KOPT-K1 (cell line): ENCODE measurements around the gene PIGA.
"Not testable (repeated sequence)": the region's sequence is repeated elsewhere in the genome, so short reads cannot be mapped to it uniquely, and the experiment has no call there.

ENCODE experiments used
- H3K27ac ChIP-seq: fragments of 200-600 bp; sonication (generic); 2 replicates; pipeline ENCODE4 v1.5.1; 2016; ENCODE audit warnings: antibody characterized with exemption, mild to moderate bottlenecking, low read depth, low read length; ENCODE audit not compliant: poor library complexity, severe bottlenecking
- H3K36me3 ChIP-seq: fragments of 200-600 bp; sonication (generic); 2 replicates; pipeline ENCODE4 v1.5.1; 2017; ENCODE audit warnings: antibody characterized with exemption, mild to moderate bottlenecking, low read length, moderate library complexity; ENCODE audit not compliant: insufficient read depth
- H3K9me3 ChIP-seq: fragments of 200-600 bp; sonication (generic); 2 replicates; pipeline ENCODE4 v1.5.1; 2017; ENCODE audit warnings: antibody characterized with exemption, low read length, mild to moderate bottlenecking; ENCODE audit not compliant: insufficient read depth, poor library complexity, severe bottlenecking

PIGA gene

DNA sequence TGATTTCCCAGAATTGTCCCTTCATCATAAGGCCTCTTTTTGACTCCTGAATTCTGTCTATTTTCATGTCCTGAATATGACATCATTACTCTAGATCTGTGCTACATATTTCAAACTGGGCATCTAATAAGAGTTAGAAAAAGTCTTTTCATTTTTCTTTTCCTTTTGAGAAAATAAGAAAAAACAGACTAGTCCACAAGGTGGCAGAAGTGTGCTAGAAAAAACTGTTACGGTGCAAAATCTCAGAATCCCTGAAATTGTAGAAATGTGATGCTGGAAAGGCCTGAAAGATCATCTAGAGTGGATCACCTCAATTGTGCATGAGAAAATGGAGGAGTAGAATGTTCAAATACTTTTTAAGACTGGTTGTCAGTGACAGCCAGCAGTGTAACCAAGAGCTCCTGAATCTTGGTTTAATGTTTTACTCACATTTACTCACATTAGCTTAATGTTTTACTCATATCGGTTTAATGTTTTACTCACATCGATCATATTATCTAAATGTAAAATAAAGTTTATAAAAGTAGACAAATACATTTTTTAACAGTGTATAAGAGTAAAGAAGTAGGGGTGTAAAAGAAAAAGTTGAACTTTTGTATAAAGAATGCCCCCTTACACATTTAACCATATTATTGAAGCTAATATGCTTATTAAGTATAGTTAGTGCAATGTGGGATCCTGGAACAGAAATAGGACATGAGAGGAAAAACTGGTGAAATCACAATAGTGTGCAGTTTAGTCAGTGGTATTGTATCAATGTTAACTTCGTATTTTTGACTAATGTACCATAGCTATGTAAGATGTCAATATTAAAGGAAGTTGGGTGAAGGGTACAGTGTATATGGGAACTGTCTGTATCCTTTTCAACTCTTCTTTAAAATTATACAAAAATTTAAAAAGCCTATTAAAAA lies 35.1 kb downstream of the PIGA start:
- H3K27ac ChIP-seq: no peak overlapping the region

DNA sequence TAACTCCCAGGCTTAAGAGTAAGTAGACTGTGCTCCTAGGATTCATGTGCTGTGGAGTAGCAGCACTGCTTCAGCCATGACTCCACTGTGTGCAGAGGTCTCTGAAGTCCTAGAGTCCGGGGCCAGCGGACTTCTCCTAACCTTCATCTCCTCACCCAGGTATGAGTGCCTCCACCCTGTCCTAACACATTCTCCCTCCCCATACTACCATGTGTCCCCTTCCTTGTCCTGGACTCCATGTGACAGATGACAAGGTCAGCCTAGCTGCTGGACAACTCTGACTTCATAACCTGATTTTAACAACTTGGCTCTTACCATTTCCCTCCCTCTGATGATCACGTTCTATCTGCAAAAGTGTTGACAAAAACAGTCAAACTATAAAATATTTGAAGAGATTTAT lies 36.5 kb downstream of the PIGA start:
- H3K9me3 ChIP-seq: no peaks in the 10 kb centered on the region
- H3K27ac ChIP-seq: no peak overlapping the region
- no peaks in the 10 kb centered on the region for H3K36me3 ChIP-seq

More for the DNA sequence above, 35.1 kb downstream of the PIGA start:
- Histone ChIP-seq H3K36me3 (no peaks in the 10 kb centered on the region), H3K9me3 (no peaks in the 10 kb centered on the region)

DNA sequence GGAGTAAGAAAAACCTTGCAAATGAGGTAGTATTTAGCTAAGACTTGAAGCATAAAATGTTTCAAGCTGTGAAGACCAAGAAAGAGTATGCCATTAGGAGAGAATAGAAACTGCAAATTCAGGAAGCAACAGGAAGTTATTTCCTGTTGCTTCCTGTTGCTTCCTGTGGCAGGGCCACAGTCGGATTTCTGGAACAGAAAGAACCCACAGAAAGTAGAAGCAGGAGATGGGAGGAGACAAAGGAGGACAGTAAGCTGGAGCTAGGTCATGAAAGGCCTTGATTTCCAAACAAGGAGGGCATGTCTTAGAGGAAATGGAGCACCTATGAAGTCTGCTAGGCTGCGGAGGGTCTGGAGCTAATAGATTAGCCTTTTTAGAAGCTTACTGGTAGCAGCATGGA lies 37.1 kb downstream of the PIGA start:
- H3K9me3 ChIP-seq: no peaks in the 10 kb centered on the region
- no peak overlapping the region for H3K27ac ChIP-seq
- no peaks in the 10 kb centered on the region for H3K36me3 ChIP-seq

DNA sequence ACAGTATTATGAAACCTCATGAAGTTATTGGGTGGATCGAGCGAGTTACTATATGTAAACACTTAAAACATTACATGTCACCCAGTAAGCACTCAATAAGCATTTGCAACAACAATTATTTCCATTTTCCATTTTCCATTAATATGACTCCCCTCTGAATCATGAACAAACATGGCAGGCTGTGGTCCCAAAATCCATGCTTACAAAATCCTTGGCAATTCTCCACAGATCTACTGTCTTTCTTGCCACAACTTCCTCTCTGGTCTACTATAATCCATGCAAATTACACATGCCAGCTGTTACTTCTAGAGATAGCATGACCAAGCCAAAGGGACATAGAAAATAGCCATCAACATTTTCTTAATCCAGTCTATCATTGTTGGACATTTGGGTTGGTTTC lies 41.9 kb downstream of the PIGA start:
- H3K36me3 ChIP-seq: no peaks in the 10 kb centered on the region
- H3K9me3 ChIP-seq: no peaks in the 10 kb centered on the region
- no peak overlapping the region for H3K27ac ChIP-seq

DNA sequence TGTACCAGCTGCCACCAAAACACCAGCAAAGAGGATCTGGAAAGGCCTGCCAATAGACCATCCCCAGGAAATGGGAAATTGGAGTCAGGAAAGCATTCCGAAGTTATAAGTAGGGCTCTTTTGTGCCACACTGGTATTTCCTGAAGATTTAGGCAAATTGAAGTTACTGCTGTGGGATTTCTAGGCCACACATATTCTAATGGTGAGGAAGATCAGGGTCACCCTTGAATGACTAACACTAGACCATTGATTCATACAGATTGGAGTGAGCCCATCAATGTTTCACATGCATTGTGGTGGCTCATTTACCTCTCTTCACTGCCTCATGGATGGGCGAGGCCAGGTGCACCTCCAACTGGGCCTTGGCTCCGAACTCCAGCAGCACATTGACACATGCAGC lies 42.5 kb downstream of the PIGA start:
- Histone ChIP-seq H3K27ac (no peak overlapping the region), H3K36me3 (no peaks in the 10 kb centered on the region), H3K9me3 (no peaks in the 10 kb centered on the region)

DNA sequence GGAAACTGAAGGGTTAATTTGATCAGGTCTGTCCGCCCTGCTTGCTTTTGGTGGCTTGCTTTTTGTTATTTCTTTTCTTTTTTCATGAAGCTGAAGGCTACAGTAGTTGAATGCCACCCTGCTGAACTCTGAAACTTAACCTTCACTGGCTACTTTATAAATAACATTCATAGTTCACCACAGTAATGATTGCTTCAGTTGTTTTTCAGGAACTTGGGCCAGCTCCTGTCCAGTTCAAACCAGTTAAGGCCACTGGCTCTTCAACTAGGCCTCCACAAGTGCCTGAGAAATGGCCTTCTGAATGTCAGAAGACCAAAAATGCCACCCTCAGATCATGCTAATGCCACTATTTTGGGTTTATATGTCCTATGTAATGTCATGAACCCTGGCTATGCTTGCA lies 57.7 kb downstream of the PIGA start:
- H3K36me3 ChIP-seq: no peaks in the 10 kb centered on the region
- no peak overlapping the region for H3K27ac ChIP-seq
- no peaks in the 10 kb centered on the region for H3K9me3 ChIP-seq

DNA sequence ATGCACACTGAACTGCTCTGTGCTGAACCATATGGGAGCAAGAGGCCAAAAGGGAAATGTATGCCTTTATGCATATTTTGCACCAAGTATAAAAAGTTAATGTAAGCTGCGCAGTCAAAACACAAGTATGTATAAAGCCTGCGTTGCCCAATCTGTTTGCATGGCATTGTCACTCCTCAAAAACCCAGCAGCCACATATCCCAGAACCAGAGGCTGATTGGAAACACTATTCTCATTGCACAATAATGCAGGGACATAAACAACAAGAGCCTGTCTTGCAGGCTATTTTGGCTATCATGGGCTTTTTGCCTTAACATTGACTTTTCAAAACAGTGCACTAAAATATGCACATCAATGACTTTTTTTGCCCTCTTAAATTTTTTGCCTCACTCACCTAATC lies 60.4 kb downstream of the PIGA start:
- Histone ChIP-seq H3K27ac (no peak overlapping the region), H3K9me3 (no peaks in the 10 kb centered on the region), H3K36me3 (no peaks in the 10 kb centered on the region)

DNA sequence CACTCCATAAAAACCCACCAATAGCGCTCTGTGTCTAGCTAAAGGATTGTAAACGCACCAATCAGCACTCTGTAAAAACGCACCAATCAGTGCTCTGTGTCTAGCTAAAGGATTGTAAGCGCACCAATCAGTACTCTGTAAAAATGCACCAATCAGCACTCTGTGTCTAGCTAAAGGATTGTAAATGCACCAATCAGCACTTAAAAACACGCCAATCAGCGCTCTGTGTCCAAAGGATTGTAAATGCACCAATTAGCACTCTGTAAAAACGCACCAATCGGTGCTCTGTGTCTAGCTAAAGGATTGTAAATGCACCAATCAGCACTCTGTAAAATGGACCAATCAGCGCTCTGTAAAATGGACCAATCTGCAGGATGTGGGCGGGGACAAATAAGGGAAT lies 62.0 kb downstream of the PIGA start:
- H3K27ac ChIP-seq, H3K36me3 ChIP-seq, H3K9me3 ChIP-seq: not testable (repeated sequence)

DNA sequence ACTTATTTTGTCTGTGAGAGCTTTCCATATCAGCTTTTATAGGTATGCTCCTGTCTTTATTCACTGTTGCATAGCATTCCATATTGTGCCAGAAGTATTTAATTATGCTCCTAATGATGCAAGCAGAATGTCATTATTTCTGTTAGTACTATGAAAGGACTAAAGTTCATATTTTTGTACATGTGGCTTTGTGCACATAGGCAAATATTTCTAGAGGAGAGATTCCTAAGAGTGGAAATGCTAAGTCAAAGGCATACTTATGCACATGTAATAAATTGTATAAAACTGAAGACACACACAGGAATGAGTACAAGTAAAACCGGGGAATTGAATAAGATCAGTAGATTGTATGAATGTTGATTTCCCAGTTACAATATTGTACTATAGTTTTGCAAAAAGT lies 63.6 kb downstream of the PIGA start:
- Histone ChIP-seq H3K9me3 (no peaks in the 10 kb centered on the region), H3K27ac (no peak overlapping the region)

DNA sequence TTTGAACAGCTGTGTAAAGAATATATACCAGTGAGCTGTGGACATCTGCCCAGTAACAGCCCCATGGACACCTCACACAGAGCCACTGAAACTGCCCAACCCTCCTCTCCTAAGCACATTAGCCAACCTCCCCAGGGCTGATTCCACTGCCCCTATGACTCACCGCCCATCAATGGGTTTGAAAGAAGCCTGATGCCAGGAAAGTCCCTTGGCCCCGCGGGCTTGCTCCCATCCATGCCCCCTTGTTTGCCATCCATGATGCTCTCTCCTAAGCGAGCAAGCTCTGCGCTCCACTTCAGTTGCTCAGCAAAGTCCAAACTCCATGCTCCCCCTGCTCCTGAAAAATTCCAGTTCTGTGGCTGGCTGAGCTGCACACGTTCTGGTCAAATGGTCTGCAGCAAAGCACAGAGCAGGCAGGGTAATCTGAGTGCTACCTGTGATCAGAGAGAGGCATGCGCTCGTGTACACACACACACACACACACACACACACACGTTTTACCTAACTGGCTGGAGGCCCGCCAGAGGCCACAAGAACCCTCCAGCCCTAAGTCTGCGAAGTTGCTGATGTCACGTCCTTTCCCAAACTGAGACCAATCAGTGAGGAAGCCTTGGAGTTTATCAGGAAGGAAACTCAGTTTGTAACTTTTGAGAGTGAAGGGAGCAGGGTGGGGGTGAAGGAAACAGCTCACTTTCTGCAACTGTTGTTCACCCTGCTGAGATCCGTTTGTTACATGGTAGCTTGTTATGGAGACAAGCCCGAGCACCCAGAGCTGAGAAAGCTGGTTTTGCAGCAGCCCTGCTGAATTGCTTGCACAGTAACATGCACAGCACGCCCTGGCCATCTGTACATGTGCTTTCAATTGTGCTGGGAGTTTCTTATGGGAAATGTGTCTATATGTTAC lies 65.5 kb downstream of the PIGA start, which contains the start of gene ASB9:
ASB9 (minus strand) TSS at position 466 of the 904 bp plus-strand sequence; CDS start at position 257, 209 bp downstream.
- Histone ChIP-seq H3K27ac (peak within 1 kb of the TSS; percentile 62), H3K36me3 (no peaks in the 10 kb centered on the region)

More for the DNA sequence above, 63.6 kb downstream of the PIGA start:
- no peaks in the 10 kb centered on the region for H3K36me3 ChIP-seq

More for the DNA sequence above, 65.5 kb downstream of the PIGA start, which contains the start of gene ASB9:
- H3K9me3 ChIP-seq: no peaks in the 10 kb centered on the region
